Neural cell (in vitro differentiated cells): ENCODE data around the gene LINC01488. TPM values are rescaled to one million over a fixed set of nuclear protein-coding genes. Genes with fewer than 3 reads are reported as not detected.

Experiments
- H2AFZ ChIP-seq: fragments of 200-600, 300-800 bp; sonication (generic), shearing (Covaris generic); 2 replicates; pipeline ENCODE4 v1.6.0; 2014; ENCODE audit warnings: low read depth, mild to moderate bottlenecking, antibody characterized with exemption, low read length, moderate library complexity
- H3F3A ChIP-seq: fragments of 200-600 bp; shearing (Covaris generic); 2 replicates; pipeline ENCODE4 v1.6.1; 2016; ENCODE audit warnings: mild to moderate bottlenecking, moderate library complexity, mixed read lengths, antibody characterized with exemption, low read length; ENCODE audit not compliant: insufficient read depth, poor library complexity, severe bottlenecking
- H3K27ac ChIP-seq: fragments of 200-600, 300-800 bp; sonication (generic), shearing (Covaris generic); 2 replicates; pipeline ENCODE4 v1.5.1; 2014; ENCODE audit warnings: mild to moderate bottlenecking, low read length, moderate library complexity
- H3K27me3 ChIP-seq: fragments of 300-800, 200-600 bp; sonication (generic), shearing (Covaris generic); 2 replicates; pipeline ENCODE4 v1.6.0; 2014; ENCODE audit warnings: mild to moderate bottlenecking, low read depth, low read length, moderate library complexity; ENCODE audit not compliant: insufficient read depth
- H3K36me3 ChIP-seq: fragments of 300-800, 200-600 bp; sonication (generic), shearing (Covaris generic); 2 replicates; pipeline ENCODE4 v1.5.1; 2014; ENCODE audit warnings: mild to moderate bottlenecking, antibody characterized with exemption, low read length, moderate library complexity; ENCODE audit not compliant: insufficient read depth
- H3K4me2 ChIP-seq: fragments of 300-800, 200-600 bp; sonication (generic), shearing (Covaris generic); 2 replicates; pipeline ENCODE4 v1.6.0; 2014; ENCODE audit warnings: mild to moderate bottlenecking, low read length
- H3K4me3 ChIP-seq: fragments of 300-800, 200-600 bp; sonication (generic), shearing (Covaris generic); 2 replicates; pipeline ENCODE4 v1.5.1; 2014; ENCODE audit warnings: mild to moderate bottlenecking, low read length, moderate library complexity
- H3K79me2 ChIP-seq: fragments of 200-600 bp; shearing (Covaris generic); replicated peaks from 2 replicates; pipeline ENCODE4 v1.6.0; 2014; ENCODE audit warnings: mild to moderate bottlenecking, low read length, moderate library complexity; ENCODE audit not compliant: insufficient read depth
- H3K9ac ChIP-seq: fragments of 300-800, 200-600 bp; sonication (generic), shearing (Covaris generic); 2 replicates; pipeline ENCODE4 v1.6.1; 2016; ENCODE audit warnings: mild to moderate bottlenecking, low read length, mixed read lengths
- H3K9me2 ChIP-seq: fragments of 200-600 bp; shearing (Covaris generic); 2 replicates; pipeline ENCODE4 v1.6.1; 2016; ENCODE audit warnings: mild to moderate bottlenecking, low read length, mixed read lengths; ENCODE audit not compliant: insufficient read depth
- H3K9me3 ChIP-seq: fragments of 200-600, 300-800 bp; sonication (generic), shearing (Covaris generic); 2 replicates; pipeline ENCODE4 v1.6.1; 2016; ENCODE audit warnings: mild to moderate bottlenecking, mixed run types, low read length, moderate library complexity, mixed read lengths
- H4K20me1 ChIP-seq: fragments of 200-600 bp; shearing (Covaris generic); 2 replicates; pipeline ENCODE4 v1.6.1; 2016; ENCODE audit warnings: mild to moderate bottlenecking, mixed run types; ENCODE audit not compliant: insufficient read depth
- CTCF ChIP-seq: fragments of 450-650 bp; IDR thresholded peaks from 2 replicates; pipeline ENCODE4 v1.5.1; 2014; ENCODE audit warnings: antibody characterized with exemption, mild to moderate bottlenecking, moderate library complexity; ENCODE audit not compliant: poor library complexity, severe bottlenecking
- EP300 ChIP-seq: fragments of 450-650 bp; conservative IDR thresholded peaks from 2 replicates; pipeline ENCODE4 v1.6.1; 2014; ENCODE audit warnings: antibody characterized with exemption, mild to moderate bottlenecking, moderate library complexity; ENCODE audit not compliant: poor library complexity, severe bottlenecking
- EZH2 ChIP-seq: fragments of 200-600, 300-800 bp; shearing (Covaris generic), sonication (generic); IDR thresholded peaks from 2 replicates; pipeline ENCODE4 v1.6.1; 2014; ENCODE audit warnings: antibody characterized with exemption, low read length, borderline replicate concordance, mild to moderate bottlenecking; ENCODE audit not compliant: insufficient read depth, poor library complexity, severe bottlenecking
- MXI1 ChIP-seq: fragments of 450-650 bp; conservative IDR thresholded peaks from 2 replicates; pipeline ENCODE4 v1.6.1; 2014; ENCODE audit warnings: antibody characterized with exemption, mild to moderate bottlenecking; ENCODE audit not compliant: poor library complexity, severe bottlenecking
- POLR2AphosphoS5 ChIP-seq: IDR thresholded peaks from 2 replicates; pipeline ENCODE4 v1.6.1; 2012
- RAD21 ChIP-seq: fragments of 450-650 bp; conservative IDR thresholded peaks from 2 replicates; pipeline ENCODE4 v1.6.1; 2014; ENCODE audit warnings: antibody characterized with exemption, mild to moderate bottlenecking, moderate library complexity
- REST ChIP-seq: IDR thresholded peaks from 2 replicates; pipeline ENCODE4 v1.6.1; 2012; ENCODE audit warnings: borderline replicate concordance
- SMC3 ChIP-seq: fragments of 450-650 bp; conservative IDR thresholded peaks from 2 replicates; pipeline ENCODE4 v1.6.1; 2014; ENCODE audit warnings: antibody characterized with exemption, mild to moderate bottlenecking, moderate library complexity; ENCODE audit not compliant: poor library complexity
- TAF1 ChIP-seq: IDR thresholded peaks from 2 replicates; pipeline ENCODE4 v1.6.1; 2012; ENCODE audit warnings: low read depth
- polyA plus RNA-seq: library from polyadenylated mRNA; depleted of rRNA; stranded (reverse); fragments of >200 nt; gene quantifications from 2 replicates; pipeline ENCODE4 v1.2.3, GENCODE V29; 2014

The LINC01488 gene
- polyA plus RNA-seq, 1 donor from 2014 or later = not detected

GRCh38 chr11:69448471-69449284 lies 32.8 kb upstream of the LINC01488 start:
- no peaks in the 10 kb centered on the region for H3K79me2 ChIP-seq
- H3K27me3 ChIP-seq = no peaks in the 10 kb centered on the region
- no peak overlapping the region for H3K27ac ChIP-seq
- H3F3A ChIP-seq = no peaks in the 10 kb centered on the region
- no peaks in the 10 kb centered on the region for H3K9me3 ChIP-seq
- no peaks in the 10 kb centered on the region for H4K20me1 ChIP-seq
- H3K4me2 ChIP-seq = no peak overlapping the region
- no peaks in the 10 kb centered on the region for H3K36me3 ChIP-seq
- H3K4me3 ChIP-seq = no peak overlapping the region
- H3K9ac ChIP-seq = no peak overlapping the region
- H2AFZ ChIP-seq = no peak overlapping the region
- no peaks in the 10 kb centered on the region for H3K9me2 ChIP-seq
- TF ChIP-seq POLR2AphosphoS5 (no peak), REST (no peak), RAD21 (no peak), CTCF (no peak), MXI1 (no peak), SMC3 (no peak), TAF1 (no peak), EP300 (no peak), EZH2 (no peak)

GRCh38 chr11:69449320-69450063 lies 32.0 kb upstream of the LINC01488 start:
- Histone ChIP-seq H3K27me3 (no peaks in the 10 kb centered on the region), H3K4me3 (no peak overlapping the region), H3K79me2 (no peaks in the 10 kb centered on the region), H3K4me2 (no peak overlapping the region), H4K20me1 (no peaks in the 10 kb centered on the region), H3K9ac (no peak overlapping the region), H3K9me3 (no peaks in the 10 kb centered on the region), H3K27ac (no peak overlapping the region), H3K36me3 (no peaks in the 10 kb centered on the region), H2AFZ (no peak overlapping the region), H3F3A (no peaks in the 10 kb centered on the region), H3K9me2 (no peaks in the 10 kb centered on the region)
- TF ChIP-seq CTCF (no peak), MXI1 (no peak), EP300 (no peak)
